KMS-11 (cell line): ENCODE measurements around the gene GNG11.
"Not testable (repeated sequence)": the region's sequence is repeated elsewhere in the genome, so short reads cannot be mapped to it uniquely, and the experiment has no call there.

ENCODE experiments used
- H2AFZ ChIP-seq: fragments of 200-600 bp; sonication (generic); 2 replicates; pipeline ENCODE4 v1.6.1; 2016; ENCODE audit warnings: antibody characterized with exemption, mixed run types, low read depth
- H3K27ac ChIP-seq: fragments of 200-600 bp; sonication (generic); 2 replicates; pipeline ENCODE4 v1.6.1; 2016; ENCODE audit warnings: mild to moderate bottlenecking, mixed run types
- H3K27me3 ChIP-seq: fragments of 200-600 bp; sonication (generic); 2 replicates; pipeline ENCODE4 v1.6.1; 2017; ENCODE audit warnings: mild to moderate bottlenecking, low read depth, mixed run types, moderate library complexity; ENCODE audit not compliant: insufficient read depth
- H3K36me3 ChIP-seq: fragments of 200-600 bp; sonication (generic); 2 replicates; pipeline ENCODE4 v1.6.1; 2017; ENCODE audit warnings: mild to moderate bottlenecking, mixed run types; ENCODE audit not compliant: insufficient read depth
- H3K4me1 ChIP-seq: fragments of 200-600 bp; sonication (generic); 2 replicates; pipeline ENCODE4 v1.6.1; 2016; ENCODE audit warnings: mild to moderate bottlenecking, low read depth, mixed run types; ENCODE audit not compliant: poor library complexity, severe bottlenecking
- H3K4me2 ChIP-seq: fragments of 200-600 bp; sonication (generic); 2 replicates; pipeline ENCODE4 v1.7.0; 2016; ENCODE audit warnings: mild to moderate bottlenecking, mixed run types
- H3K4me3 ChIP-seq: fragments of 200-600 bp; sonication (generic); IDR thresholded peaks from 2 replicates; pipeline ENCODE4 v1.6.1; 2017; ENCODE audit warnings: low read depth, low read length, mixed read lengths; ENCODE audit not compliant: insufficient read depth
- H3K79me2 ChIP-seq: fragments of 200-600 bp; sonication (generic); 2 replicates; pipeline ENCODE4 v1.6.1; 2016; ENCODE audit warnings: low read depth, mixed run types; ENCODE audit not compliant: insufficient read depth
- H3K9ac ChIP-seq: fragments of 200-600 bp; sonication (generic); 2 replicates; pipeline ENCODE4 v1.6.1; 2016; ENCODE audit warnings: mild to moderate bottlenecking, mixed run types
- H4K20me1 ChIP-seq: fragments of 200-600 bp; sonication (generic); 2 replicates; pipeline ENCODE4 v1.6.1; 2016; ENCODE audit warnings: mild to moderate bottlenecking, mixed run types; ENCODE audit not compliant: insufficient read depth
- TF ChIP-seq, protein P1 (sequence below): fragments of 200-600 bp; sonication (generic); conservative IDR thresholded peaks from 2 replicates; pipeline ENCODE4 v1.6.1; 2017; ENCODE audit warnings: low read depth, mild to moderate bottlenecking, antibody characterized with exemption, low read length, moderate library complexity, mixed read lengths

Gene GNG11

DNA sequence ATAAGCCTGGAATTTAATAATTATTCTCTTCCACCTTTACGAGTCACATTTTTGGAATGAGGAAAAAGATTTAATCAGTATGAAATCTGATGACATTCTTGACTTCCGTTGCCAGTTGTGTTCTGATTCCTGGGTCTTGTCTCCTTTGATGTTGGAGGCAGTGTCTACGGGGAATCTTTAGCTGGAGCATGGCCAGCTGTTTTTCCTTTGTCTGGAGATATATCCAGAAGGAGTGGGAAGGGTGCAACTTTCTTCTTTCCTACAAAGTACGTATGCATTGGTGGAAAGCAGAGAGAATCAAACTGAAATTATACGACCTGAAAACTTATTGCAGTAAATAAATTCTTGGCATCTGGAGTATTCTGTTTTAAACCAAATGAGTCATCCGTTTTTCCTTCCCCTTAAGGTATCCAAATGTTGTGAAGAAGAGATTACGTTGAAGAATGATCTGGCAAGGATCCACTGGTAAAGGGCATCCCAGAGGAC, 6.9 kb upstream of the GNG11 start:
- TF ChIP-seq, protein P1, sequence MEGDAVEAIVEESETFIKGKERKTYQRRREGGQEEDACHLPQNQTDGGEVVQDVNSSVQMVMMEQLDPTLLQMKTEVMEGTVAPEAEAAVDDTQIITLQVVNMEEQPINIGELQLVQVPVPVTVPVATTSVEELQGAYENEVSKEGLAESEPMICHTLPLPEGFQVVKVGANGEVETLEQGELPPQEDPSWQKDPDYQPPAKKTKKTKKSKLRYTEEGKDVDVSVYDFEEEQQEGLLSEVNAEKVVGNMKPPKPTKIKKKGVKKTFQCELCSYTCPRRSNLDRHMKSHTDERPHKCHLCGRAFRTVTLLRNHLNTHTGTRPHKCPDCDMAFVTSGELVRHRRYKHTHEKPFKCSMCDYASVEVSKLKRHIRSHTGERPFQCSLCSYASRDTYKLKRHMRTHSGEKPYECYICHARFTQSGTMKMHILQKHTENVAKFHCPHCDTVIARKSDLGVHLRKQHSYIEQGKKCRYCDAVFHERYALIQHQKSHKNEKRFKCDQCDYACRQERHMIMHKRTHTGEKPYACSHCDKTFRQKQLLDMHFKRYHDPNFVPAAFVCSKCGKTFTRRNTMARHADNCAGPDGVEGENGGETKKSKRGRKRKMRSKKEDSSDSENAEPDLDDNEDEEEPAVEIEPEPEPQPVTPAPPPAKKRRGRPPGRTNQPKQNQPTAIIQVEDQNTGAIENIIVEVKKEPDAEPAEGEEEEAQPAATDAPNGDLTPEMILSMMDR = no peak
- Histone ChIP-seq H3K27ac (no peak overlapping the region), H3K4me2 (no peak overlapping the region)

DNA sequence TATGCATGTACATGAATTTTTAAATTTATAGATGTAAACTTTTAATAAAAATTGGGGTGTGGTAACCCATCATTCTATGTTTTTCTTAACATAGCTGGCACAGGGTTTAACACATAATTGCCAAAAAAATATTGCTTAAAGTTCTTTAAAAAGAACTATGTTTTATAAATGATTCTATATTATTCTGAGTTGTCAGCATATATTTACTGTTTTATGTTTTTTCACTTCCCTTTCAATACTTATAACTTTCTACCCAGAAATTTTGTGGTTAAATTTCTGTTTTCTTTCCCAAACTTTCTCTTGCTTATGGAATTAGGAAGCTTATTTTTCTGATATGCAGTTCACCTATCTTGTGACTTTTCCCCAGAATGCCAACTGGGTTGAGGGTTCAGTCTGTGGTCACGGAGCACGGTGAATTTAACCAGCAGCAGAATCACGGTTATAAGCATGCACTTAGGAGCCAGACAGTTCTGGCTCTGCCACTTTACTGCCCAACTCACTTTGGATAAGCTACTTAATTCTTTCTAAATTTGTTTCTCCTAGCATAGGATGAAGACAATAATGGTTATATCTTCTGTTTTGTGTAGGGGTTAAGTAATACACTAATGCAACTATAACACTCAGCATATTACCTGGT, 6.2 kb upstream of the GNG11 start:
- not testable (repeated sequence) for H3K4me1 ChIP-seq, H3K36me3 ChIP-seq, H4K20me1 ChIP-seq, H3K79me2 ChIP-seq, H3K4me2 ChIP-seq, H3K27me3 ChIP-seq, H3K9ac ChIP-seq, H2AFZ ChIP-seq, H3K4me3 ChIP-seq, H3K27ac ChIP-seq

More for the DNA sequence above, 6.9 kb upstream of the GNG11 start:
- H3K4me3 ChIP-seq = no peak overlapping the region
- 0 out of 2 replicates have a peak, but pooled peaks cover 2% of the 10 kb centered on the region for H3K27me3 ChIP-seq
- no peak overlapping the region for H2AFZ ChIP-seq
- H4K20me1 ChIP-seq = no peaks in the 10 kb centered on the region
- H3K36me3 ChIP-seq = no peaks in the 10 kb centered on the region
- H3K4me1 ChIP-seq = no peaks in the 10 kb centered on the region
- H3K79me2 ChIP-seq = no peaks in the 10 kb centered on the region
- H3K9ac ChIP-seq = no peak overlapping the region

DNA sequence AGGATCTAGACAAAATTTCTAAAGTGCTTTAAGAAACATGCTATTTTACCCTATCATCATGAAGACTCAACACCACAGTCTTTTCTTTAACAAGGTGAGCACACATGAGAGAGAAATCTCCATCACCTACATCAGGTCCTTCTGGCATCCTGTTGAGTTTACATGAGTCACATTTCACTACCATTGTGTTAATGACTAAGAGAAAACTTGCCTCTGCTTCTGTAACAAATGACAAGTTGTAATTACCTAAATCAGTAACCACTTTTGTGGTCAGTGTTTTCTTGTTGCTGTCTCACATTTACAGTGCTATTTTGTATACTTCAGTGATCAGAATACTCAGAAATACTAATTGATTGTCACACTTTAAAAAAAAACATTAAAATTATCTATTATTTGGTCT, 5.6 kb upstream of the GNG11 start:
- H3K4me3 ChIP-seq, H3K4me2 ChIP-seq, H3K36me3 ChIP-seq, H3K79me2 ChIP-seq, H3K27ac ChIP-seq, H3K27me3 ChIP-seq, H4K20me1 ChIP-seq, H3K9ac ChIP-seq, H2AFZ ChIP-seq, H3K4me1 ChIP-seq: not testable (repeated sequence)

DNA sequence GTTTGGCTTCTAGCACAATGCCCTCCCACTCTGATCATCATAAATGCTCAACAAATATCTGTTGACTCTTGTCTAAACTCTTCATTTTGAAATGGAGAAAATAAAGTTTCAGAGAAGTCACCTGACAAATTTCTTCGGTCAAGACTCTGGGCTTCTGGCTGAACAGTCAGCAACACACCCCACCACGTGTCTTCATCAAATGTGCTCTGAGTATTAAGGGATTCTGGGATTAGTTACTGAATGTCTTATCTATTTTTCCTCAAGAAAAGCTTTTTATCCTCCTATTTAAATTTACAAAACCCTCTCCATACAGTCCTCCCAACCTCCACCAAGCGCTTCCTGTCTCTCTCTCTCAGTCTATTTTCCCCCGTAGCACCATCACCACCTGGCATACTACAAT, 5.2 kb upstream of the GNG11 start:
- H3K27ac ChIP-seq, H2AFZ ChIP-seq, H3K27me3 ChIP-seq, H3K9ac ChIP-seq, H3K4me1 ChIP-seq, H3K79me2 ChIP-seq, H4K20me1 ChIP-seq, H3K4me2 ChIP-seq, H3K36me3 ChIP-seq, H3K4me3 ChIP-seq: not testable (repeated sequence)

DNA sequence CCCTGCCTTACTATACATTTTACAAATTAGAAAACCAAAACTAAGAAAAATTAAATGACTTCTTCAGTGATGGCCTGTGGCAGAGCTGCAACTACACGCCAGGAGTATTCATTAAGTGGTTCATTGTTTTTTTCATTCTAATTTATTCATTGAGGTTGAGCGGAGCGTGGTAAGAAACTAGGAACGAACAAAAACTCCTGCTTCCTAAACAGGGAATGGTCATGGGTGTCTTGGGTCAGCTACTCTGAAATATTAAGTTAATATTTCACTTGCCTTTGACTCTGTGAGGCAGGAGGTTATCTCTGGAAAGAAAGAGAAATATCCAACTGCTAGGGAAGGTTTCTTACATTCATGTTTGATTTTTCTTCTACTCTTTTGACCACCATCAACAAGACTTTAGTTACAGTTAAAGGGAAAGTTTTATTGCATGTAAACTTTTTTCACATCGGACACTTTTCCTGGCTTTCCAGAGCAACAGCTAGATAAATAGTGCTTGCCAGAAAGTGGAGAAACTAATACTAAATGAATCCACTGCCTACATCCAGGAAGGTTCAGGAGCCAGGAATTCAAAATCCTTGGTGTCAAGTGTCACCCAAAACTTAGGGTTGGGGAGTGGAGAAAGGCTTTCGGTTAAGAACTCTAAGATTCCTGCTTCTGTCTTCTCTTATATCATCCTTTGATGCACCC, 896 bp upstream of the GNG11 start:
- Histone ChIP-seq H3K79me2 (no peaks in the 10 kb centered on the region), H2AFZ (no peak overlapping the region), H3K27ac (no peak overlapping the region), H3K4me3 (no peak overlapping the region), H4K20me1 (no peaks in the 10 kb centered on the region), H3K36me3 (no peaks in the 10 kb centered on the region), H3K4me1 (no peaks in the 10 kb centered on the region), H3K4me2 (no peak overlapping the region), H3K27me3 (no peaks in the 10 kb centered on the region), H3K9ac (no peak overlapping the region)
- TF ChIP-seq, protein P1 = no peak

DNA sequence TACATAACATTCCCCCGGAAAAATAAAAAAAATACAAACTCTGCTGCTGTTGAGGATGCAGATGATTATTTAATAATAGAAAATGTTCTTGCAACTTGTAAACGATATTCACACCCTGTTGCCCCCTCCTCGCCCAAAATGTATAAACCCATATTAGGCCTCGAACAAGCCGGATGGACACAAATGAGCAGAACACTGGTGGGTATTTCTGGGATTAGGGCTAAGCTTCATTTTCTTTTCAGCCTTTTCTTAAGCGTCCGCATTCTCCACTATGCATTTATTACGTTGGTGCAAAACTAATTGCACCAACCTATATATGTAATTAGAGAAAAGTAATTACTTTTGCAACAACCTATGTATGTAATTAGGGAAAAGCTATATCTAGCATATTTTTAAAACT, 349 bp upstream of the GNG11 start:
- Histone ChIP-seq H3K36me3 (no peaks in the 10 kb centered on the region), H3K4me1 (no peaks in the 10 kb centered on the region), H3K27me3 (no peaks in the 10 kb centered on the region), H2AFZ (no peak overlapping the region), H3K27ac (no peak overlapping the region), H3K79me2 (no peaks in the 10 kb centered on the region), H3K4me3 (no peak overlapping the region), H4K20me1 (no peaks in the 10 kb centered on the region), H3K9ac (no peak overlapping the region), H3K4me2 (no peak overlapping the region)
- TF ChIP-seq, protein P1 = no peak
